Measurements from ENCODE around the gene ABCC10.

Gene ABCC10

DNA sequence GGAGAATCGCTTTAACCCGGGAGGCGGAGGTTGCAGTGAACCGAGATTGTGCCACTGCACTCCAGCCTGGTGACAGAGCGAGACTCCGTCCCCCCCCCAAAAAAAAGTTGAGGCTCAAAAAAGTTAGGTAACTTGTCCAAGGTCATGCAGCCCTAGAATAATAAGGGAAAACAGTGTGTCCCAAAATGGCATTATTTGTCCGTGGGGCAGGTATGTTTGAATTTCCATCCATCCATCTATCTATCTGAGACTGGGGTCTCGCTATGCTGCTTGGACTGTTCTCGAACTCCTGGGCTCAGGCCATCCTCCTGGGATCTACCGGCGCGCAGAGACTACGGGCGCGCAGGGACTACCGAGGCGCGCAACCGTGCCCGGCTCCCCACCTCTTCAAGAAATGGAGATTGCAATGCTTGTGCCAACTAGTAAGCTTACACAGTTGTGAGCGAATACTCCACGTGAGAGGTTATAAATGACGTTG lies 374 bp upstream of the ABCC10 start:
- no peaks in the 10 kb centered on the region for H4K20me1 ChIP-seq (ENCODE audit: insufficient read depth, low read length)
- DNase-seq = no peak
- H3K36me3 ChIP-seq (replicated peaks; ENCODE audit: insufficient read depth, low read length) = no peaks in the 10 kb centered on the region
- no peaks in the 10 kb centered on the region for H3K9me3 ChIP-seq (replicated peaks; ENCODE audit: insufficient read depth, low read length)
- TF ChIP-seq EZH2phosphoT487 (IDR thresholded peaks at IDR 0.05; ENCODE audit: low read length) (no peak), EZH2 (optimal IDR thresholded peaks at IDR 0.05; ENCODE audit: low read depth, low read length) (no peak)
- TF ChIP-seq, protein P1, sequence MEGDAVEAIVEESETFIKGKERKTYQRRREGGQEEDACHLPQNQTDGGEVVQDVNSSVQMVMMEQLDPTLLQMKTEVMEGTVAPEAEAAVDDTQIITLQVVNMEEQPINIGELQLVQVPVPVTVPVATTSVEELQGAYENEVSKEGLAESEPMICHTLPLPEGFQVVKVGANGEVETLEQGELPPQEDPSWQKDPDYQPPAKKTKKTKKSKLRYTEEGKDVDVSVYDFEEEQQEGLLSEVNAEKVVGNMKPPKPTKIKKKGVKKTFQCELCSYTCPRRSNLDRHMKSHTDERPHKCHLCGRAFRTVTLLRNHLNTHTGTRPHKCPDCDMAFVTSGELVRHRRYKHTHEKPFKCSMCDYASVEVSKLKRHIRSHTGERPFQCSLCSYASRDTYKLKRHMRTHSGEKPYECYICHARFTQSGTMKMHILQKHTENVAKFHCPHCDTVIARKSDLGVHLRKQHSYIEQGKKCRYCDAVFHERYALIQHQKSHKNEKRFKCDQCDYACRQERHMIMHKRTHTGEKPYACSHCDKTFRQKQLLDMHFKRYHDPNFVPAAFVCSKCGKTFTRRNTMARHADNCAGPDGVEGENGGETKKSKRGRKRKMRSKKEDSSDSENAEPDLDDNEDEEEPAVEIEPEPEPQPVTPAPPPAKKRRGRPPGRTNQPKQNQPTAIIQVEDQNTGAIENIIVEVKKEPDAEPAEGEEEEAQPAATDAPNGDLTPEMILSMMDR (IDR thresholded peaks at IDR 0.05; ENCODE audit: low read length) = no peak
- H3K4me3 ChIP-seq (ENCODE audit: low read length) = peak overlapping the region; percentile 81
- peaks cover 21% of the 10 kb centered on the region for H3K79me2 ChIP-seq (ENCODE audit: low read length)
- H3K4me2 ChIP-seq (ENCODE audit: low read depth, low read length) = peak overlapping the region; percentile 75
- no peaks in the 10 kb centered on the region for H3K27me3 ChIP-seq (replicated peaks; ENCODE audit: insufficient read depth, low read length)
- peak overlapping the region; percentile 74; the same call in 1 of the 2 replicates for H3K27ac ChIP-seq (ENCODE audit: low read length)
- peaks cover 7% of the 10 kb centered on the region for H3K4me1 ChIP-seq (ENCODE audit: low read length)
- H3K9me2 ChIP-seq (replicated peaks; ENCODE audit: insufficient read depth, low read length) = no peaks in the 10 kb centered on the region
- peak overlapping the region; percentile 93 for H2AFZ ChIP-seq (ENCODE audit: low read length)
- H3K9ac ChIP-seq (ENCODE audit: low read length) = peak overlapping the region; percentile 75
- H3F3A ChIP-seq (ENCODE audit: insufficient read depth, low read length) = peaks cover 6% of the 10 kb centered on the region; the same call in 1 of the 2 replicates

- H3K27me3 ChIP-seq (replicated peaks; ENCODE audit: insufficient read depth, low read length) = no peaks in the 10 kb centered on the region
- H3K27ac ChIP-seq (ENCODE audit: low read length) = peak overlapping the region; percentile 74
- H3K36me3 ChIP-seq (replicated peaks; ENCODE audit: insufficient read depth, low read length) = no peaks in the 10 kb centered on the region
- DNase-seq = peak; percentile 30
- no peaks in the 10 kb centered on the region for H3K9me3 ChIP-seq (replicated peaks; ENCODE audit: insufficient read depth, low read length)
- H3F3A ChIP-seq (ENCODE audit: insufficient read depth, low read length) = peaks cover 6% of the 10 kb centered on the region; the same call in 1 of the 2 replicates
- H3K9ac ChIP-seq (ENCODE audit: low read length) = peak overlapping the region; percentile 75
- peak overlapping the region; percentile 93 for H2AFZ ChIP-seq (ENCODE audit: low read length)
- no peaks in the 10 kb centered on the region for H3K9me2 ChIP-seq (replicated peaks; ENCODE audit: insufficient read depth, low read length)
- no peak for TF ChIP-seq EZH2phosphoT487 (IDR thresholded peaks at IDR 0.05; ENCODE audit: low read length)
- TF ChIP-seq, protein P1 (IDR thresholded peaks at IDR 0.05; ENCODE audit: low read length) = no peak
- no peak for TF ChIP-seq EZH2 (optimal IDR thresholded peaks at IDR 0.05; ENCODE audit: low read depth, low read length)
- peak overlapping the region; percentile 75 for H3K4me2 ChIP-seq (ENCODE audit: low read depth, low read length)
- H3K4me1 ChIP-seq (ENCODE audit: low read length) = peaks cover 7% of the 10 kb centered on the region
- H3K4me3 ChIP-seq (ENCODE audit: low read length) = peak overlapping the region; percentile 81
- no peaks in the 10 kb centered on the region for H4K20me1 ChIP-seq (ENCODE audit: insufficient read depth, low read length)
- H3K79me2 ChIP-seq (ENCODE audit: low read length) = peaks cover 21% of the 10 kb centered on the region
Measured at GRCh38 chr6:43428112-43428570, 800 bp downstream of the ABCC10 start.

DNA sequence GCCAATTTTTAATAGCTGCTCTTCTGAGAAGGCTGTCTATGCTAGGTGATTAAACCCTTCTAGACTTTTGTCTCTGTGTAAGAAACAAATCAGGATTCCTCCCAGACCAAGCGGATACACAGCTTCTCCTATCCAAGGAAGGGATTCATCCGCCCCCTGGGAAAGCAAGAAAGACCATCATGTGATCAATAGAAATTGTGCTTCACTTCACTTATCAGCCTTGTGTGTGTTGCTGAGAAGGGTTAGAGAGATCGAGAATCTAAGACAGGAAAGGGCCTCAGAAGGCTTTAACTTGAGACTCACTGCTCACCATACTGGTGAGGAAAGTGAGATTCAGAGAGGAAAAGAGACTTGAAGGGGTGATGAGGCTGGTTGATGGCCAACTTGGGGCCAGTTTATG lies 1.5 kb downstream of the ABCC10 start:
- Histone ChIP-seq H3K4me1 (ENCODE audit: low read length) (peaks cover 7% of the 10 kb centered on the region), H3F3A (ENCODE audit: insufficient read depth, low read length) (peaks cover 6% of the 10 kb centered on the region; the same call in 1 of the 2 replicates), H4K20me1 (ENCODE audit: insufficient read depth, low read length) (no peaks in the 10 kb centered on the region), H2AFZ (ENCODE audit: low read length) (peak overlapping the region; percentile 93; the same call in 1 of the 2 replicates), H3K27ac (ENCODE audit: low read length) (no peak overlapping the region), H3K27me3 (replicated peaks; ENCODE audit: insufficient read depth, low read length) (no peaks in the 10 kb centered on the region), H3K9me2 (replicated peaks; ENCODE audit: insufficient read depth, low read length) (no peaks in the 10 kb centered on the region), H3K4me3 (ENCODE audit: low read length) (peak overlapping the region; percentile 81), H3K9ac (ENCODE audit: low read length) (peak overlapping the region; percentile 75; the same call in 1 of the 2 replicates), H3K79me2 (ENCODE audit: low read length) (peaks cover 21% of the 10 kb centered on the region), H3K9me3 (replicated peaks; ENCODE audit: insufficient read depth, low read length) (no peaks in the 10 kb centered on the region), H3K4me2 (ENCODE audit: low read depth, low read length) (peak overlapping the region; percentile 75), H3K36me3 (replicated peaks; ENCODE audit: insufficient read depth, low read length) (no peaks in the 10 kb centered on the region)
- TF ChIP-seq EZH2phosphoT487 (IDR thresholded peaks at IDR 0.05; ENCODE audit: low read length) (no peak), EZH2 (optimal IDR thresholded peaks at IDR 0.05; ENCODE audit: low read depth, low read length) (no peak)
- TF ChIP-seq, protein P1 (IDR thresholded peaks at IDR 0.05; ENCODE audit: low read length) = no peak
- no peak for DNase-seq

Measured in MM.1S (cell line).